ENCODE results near the gene HAUS5. TPM values are rescaled to one million over a fixed set of nuclear protein-coding genes. Genes with fewer than 3 reads are reported as not detected.

Gene HAUS5
- total RNA-seq, 1 donor from 2014 or later: 12.4 TPM

DNA sequence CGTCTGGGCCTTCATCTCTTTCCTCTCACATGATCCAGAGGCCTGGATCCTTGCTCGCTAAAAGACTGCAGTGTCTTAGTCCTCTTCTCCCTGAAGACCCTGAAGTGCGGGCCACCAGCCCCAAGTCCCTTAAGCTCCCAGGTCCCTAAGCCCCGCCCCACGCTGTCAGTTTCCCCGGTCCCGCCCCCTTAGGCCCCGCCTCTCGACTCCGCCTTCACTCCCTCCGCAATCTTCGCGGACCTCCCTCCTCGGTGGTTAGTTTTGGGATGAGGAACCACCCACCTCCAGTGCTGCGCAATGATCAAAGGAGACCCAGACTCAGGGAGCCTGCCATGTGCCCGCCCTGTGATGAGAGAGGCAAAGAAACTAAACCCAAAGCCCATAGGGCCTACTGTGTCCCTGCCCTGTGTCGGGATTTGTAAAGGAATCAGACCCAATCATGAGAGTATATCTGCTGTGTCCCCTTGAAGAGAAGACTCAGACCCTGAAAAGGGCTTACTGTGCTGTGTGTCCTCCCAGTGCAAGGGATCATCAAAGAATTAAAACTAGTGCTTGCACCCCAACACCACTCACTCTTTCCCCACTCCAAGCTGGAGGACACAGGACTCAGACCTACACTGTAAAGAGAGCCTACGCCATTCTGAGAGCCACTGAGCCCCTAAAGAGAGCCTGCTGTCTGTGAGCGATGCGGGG is 32.6 kb downstream of the HAUS5 start:
- TF ChIP-seq EZH2 (IDR thresholded peaks at IDR 0.05) (no peak), EZH2phosphoT487 (IDR thresholded peaks at IDR 0.05) (no peak)
- TF ChIP-seq, protein P1, sequence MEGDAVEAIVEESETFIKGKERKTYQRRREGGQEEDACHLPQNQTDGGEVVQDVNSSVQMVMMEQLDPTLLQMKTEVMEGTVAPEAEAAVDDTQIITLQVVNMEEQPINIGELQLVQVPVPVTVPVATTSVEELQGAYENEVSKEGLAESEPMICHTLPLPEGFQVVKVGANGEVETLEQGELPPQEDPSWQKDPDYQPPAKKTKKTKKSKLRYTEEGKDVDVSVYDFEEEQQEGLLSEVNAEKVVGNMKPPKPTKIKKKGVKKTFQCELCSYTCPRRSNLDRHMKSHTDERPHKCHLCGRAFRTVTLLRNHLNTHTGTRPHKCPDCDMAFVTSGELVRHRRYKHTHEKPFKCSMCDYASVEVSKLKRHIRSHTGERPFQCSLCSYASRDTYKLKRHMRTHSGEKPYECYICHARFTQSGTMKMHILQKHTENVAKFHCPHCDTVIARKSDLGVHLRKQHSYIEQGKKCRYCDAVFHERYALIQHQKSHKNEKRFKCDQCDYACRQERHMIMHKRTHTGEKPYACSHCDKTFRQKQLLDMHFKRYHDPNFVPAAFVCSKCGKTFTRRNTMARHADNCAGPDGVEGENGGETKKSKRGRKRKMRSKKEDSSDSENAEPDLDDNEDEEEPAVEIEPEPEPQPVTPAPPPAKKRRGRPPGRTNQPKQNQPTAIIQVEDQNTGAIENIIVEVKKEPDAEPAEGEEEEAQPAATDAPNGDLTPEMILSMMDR (IDR thresholded peaks at IDR 0.05): no peak
- H3K9me3 ChIP-seq (ENCODE audit: low read depth): no peaks in the 10 kb centered on the region
- H3K36me3 Mint-ChIP-seq: no peaks in the 10 kb centered on the region
- H3K27me3 Mint-ChIP-seq (ENCODE audit: insufficient read depth, low read depth): peaks cover 10% of the 10 kb centered on the region
- peak; percentile 96 for DNase-seq (ENCODE audit: low spot score)
- H3K27ac Mint-ChIP-seq: peak overlapping the region; percentile 83
- H3K79me2 ChIP-seq (ENCODE audit: low read depth): peaks cover 19% of the 10 kb centered on the region
- peaks cover 15% of the 10 kb centered on the region for H3K27me3 ChIP-seq
- H4K20me1 ChIP-seq (ENCODE audit: low read depth): no peaks in the 10 kb centered on the region
- H3F3A ChIP-seq (ENCODE audit: low read depth): peaks cover 45% of the 10 kb centered on the region
- H3K4me3 Mint-ChIP-seq: peak overlapping the region; percentile 90
- no peak overlapping the region for H3K27ac ChIP-seq
- peaks cover 22% of the 10 kb centered on the region for H3K4me1 ChIP-seq
- H3K4me3 ChIP-seq: peak overlapping the region; percentile 56
- H2AFZ ChIP-seq (replicated peaks): peak overlapping the region; percentile 30
- no peaks in the 10 kb centered on the region for H3K9me3 Mint-ChIP-seq
- H3K36me3 ChIP-seq: no peaks in the 10 kb centered on the region
- peak overlapping the region; percentile 83 for H3K4me2 ChIP-seq
- no peak overlapping the region for H3K9ac ChIP-seq
- H3K4me1 Mint-ChIP-seq: peaks cover 27% of the 10 kb centered on the region

- Histone ChIP-seq H3K4me2 (peak overlapping the region; percentile 83), H3K9me3 (ENCODE audit: low read depth) (no peaks in the 10 kb centered on the region), H3K27me3 (peaks cover 15% of the 10 kb centered on the region), H2AFZ (replicated peaks) (peak overlapping the region; percentile 30), H3K4me1 (peaks cover 22% of the 10 kb centered on the region), H3F3A (ENCODE audit: low read depth) (peaks cover 42% of the 10 kb centered on the region), H3K9ac (no peak overlapping the region), H3K79me2 (ENCODE audit: low read depth) (peaks cover 26% of the 10 kb centered on the region), H4K20me1 (ENCODE audit: low read depth) (no peaks in the 10 kb centered on the region), H3K36me3 (no peaks in the 10 kb centered on the region), H3K4me3 (no peak overlapping the region), H3K27ac (no peak overlapping the region)
- Mint-ChIP-seq H3K27ac (peak overlapping the region; percentile 83), H3K4me1 (peaks cover 27% of the 10 kb centered on the region), H3K9me3 (no peaks in the 10 kb centered on the region), H3K27me3 (ENCODE audit: insufficient read depth, low read depth) (peaks cover 10% of the 10 kb centered on the region), H3K4me3 (peak overlapping the region; percentile 90), H3K36me3 (no peaks in the 10 kb centered on the region)
- no peak for DNase-seq (ENCODE audit: low spot score)
- TF ChIP-seq EZH2 (IDR thresholded peaks at IDR 0.05) (no peak), EZH2phosphoT487 (IDR thresholded peaks at IDR 0.05) (no peak)
- TF ChIP-seq, protein P1 (IDR thresholded peaks at IDR 0.05): no peak
Observed at GRCh38 chr19:35645680-35646511, 33.4 kb downstream of the HAUS5 start.

DNA sequence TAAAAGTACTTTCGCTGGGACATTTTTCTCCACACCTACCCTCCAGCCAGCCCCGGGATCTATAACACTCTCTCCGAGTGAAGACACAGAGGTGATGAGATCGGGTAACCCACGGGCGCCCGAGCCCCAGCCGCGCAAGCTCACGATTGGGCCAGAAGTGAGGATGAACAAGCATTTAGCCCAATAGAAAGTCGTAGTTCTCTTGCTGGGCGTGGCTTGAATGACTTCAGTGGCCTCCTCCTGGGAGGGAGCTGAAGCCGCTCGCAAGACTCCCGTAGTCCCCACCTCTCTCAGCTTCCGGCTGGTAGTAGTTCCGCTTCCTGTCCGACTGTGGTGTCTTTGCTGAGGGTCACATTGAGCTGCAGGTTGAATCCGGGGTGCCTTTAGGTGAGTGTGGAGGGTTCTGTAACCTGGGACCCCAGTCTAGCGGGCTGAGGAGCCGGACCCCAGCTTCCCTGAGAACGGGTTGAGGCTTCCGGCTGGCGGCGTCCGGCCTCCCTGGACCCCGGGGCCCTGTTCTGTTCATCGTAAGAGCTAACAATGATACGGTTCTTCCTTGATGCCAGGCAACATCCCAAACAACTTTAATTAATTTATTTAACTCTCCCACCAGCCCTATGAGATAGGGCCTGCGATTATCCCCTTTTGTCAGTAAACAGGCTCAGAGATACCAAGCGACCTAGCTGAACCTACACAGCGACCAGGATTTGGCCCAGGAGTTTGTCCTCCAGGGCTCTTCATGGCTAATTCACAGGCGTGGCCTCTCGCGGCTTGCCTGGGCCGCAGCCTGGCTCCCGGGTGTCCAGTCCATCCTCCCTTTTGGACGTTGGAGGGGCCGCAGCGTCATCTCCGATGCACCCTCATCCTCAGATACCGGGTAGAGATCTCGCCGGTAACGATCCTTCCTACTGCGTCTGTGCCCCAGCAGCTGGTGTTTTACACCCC is 35.8 kb downstream of the HAUS5 start, which contains the start of gene COX6B1:
TSS of gene COX6B1 (plus strand) at position 307 of the 945 bp plus-strand sequence. CDS start 2,921 bp downstream, outside the sequence.
- peaks cover 26% of the 10 kb centered on the region for H3K79me2 ChIP-seq (ENCODE audit: low read depth)
- H2AFZ ChIP-seq (replicated peaks): peak within 1 kb of the TSS; percentile 59
- H4K20me1 ChIP-seq (ENCODE audit: low read depth): no peaks in the 10 kb centered on the region
- H3K4me2 ChIP-seq: peak within 1 kb of the TSS; percentile 97
- H3K4me3 ChIP-seq: peak within 1 kb of the TSS; percentile 86
- Mint-ChIP-seq H3K4me1 (peaks cover 20% of the 10 kb centered on the region), H3K4me3 (peak within 1 kb of the TSS; percentile 96), H3K36me3 (peaks cover 2% of the 10 kb centered on the region), H3K9me3 (no peaks in the 10 kb centered on the region), H3K27ac (peak within 1 kb of the TSS; percentile 93), H3K27me3 (ENCODE audit: insufficient read depth, low read depth) (peaks cover 7% of the 10 kb centered on the region)
- peaks cover 11% of the 10 kb centered on the region for H3K27me3 ChIP-seq
- H3K4me1 ChIP-seq: peaks cover 11% of the 10 kb centered on the region
- TF ChIP-seq, protein P1 (IDR thresholded peaks at IDR 0.05): no peak
- TF ChIP-seq EZH2phosphoT487 (IDR thresholded peaks at IDR 0.05) (no peak), EZH2 (IDR thresholded peaks at IDR 0.05) (no peak)
- DNase-seq (ENCODE audit: low spot score): peak; percentile 98
- H3K36me3 ChIP-seq: no peaks in the 10 kb centered on the region
- no peak within 1 kb of the TSS for H3K27ac ChIP-seq
- peaks cover 25% of the 10 kb centered on the region for H3F3A ChIP-seq (ENCODE audit: low read depth)
- peak within 1 kb of the TSS; percentile 59 for H3K9ac ChIP-seq
- H3K9me3 ChIP-seq (ENCODE audit: low read depth): no peaks in the 10 kb centered on the region
